CD14-positive monocyte (primary cell): ENCODE results near the gene C19orf12. TPM values are rescaled to one million over a fixed set of nuclear protein-coding genes. Genes with fewer than 3 reads are reported as not detected.

Source experiments
- DNase-seq, 3 donors: peaks; one replicate each; pipeline ENCODE4 v3.0.0-alpha.2; 2011 to 2022
- H2AFZ ChIP-seq: 2 replicates; pipeline ENCODE4 v1.6.0; 2012; ENCODE audit warnings: mild to moderate bottlenecking, low read depth, low read length, inconsistent platforms; ENCODE audit not compliant: insufficient read depth, poor library complexity, severe bottlenecking
- H3K27ac ChIP-seq, 2 donors: 1 replicate in 1 of 2; 2 replicates in 1 of 2; pipeline ENCODE4 v1.5.1; 2012 to 2013; ENCODE audit warnings: low read length in 2 of 2, control low read depth in 1 of 2, inconsistent platforms in 1 of 2, low read depth in 1 of 2, mild to moderate bottlenecking in 1 of 2
- H3K27me3 ChIP-seq, 2 donors: one replicate each; pipeline versions ENCODE4 v1.6.0 to v1.6.1; 2011 to 2013; ENCODE audit warnings: low read length in 2 of 2; ENCODE audit not compliant: control insufficient read depth in 2 of 2, insufficient read depth in 2 of 2
- H3K36me3 ChIP-seq, 2 donors: replicated peaks in 1 of 2; 1 replicate in 1 of 2; 2 replicates in 1 of 2; pipeline versions ENCODE4 v1.5.1 to v1.6.1; 2012 to 2013; ENCODE audit warnings: low read length in 2 of 2, control low read depth in 1 of 2, inconsistent platforms in 1 of 2, mild to moderate bottlenecking in 1 of 2; ENCODE audit not compliant: insufficient read depth in 2 of 2, control insufficient read depth in 1 of 2
- H3K4me1 ChIP-seq, 2 donors: 1 replicate in 1 of 2; 2 replicates in 1 of 2; pipeline versions ENCODE4 v1.5.1 to v1.6.1; 2012 to 2013; ENCODE audit warnings: low read length in 2 of 2, control low read depth in 1 of 2, inconsistent platforms in 1 of 2, mild to moderate bottlenecking in 1 of 2, moderate library complexity in 1 of 2; ENCODE audit not compliant: insufficient read depth in 2 of 2, control insufficient read depth in 1 of 2
- H3K4me2 ChIP-seq: replicated peaks from 2 replicates; pipeline ENCODE3; 2012; ENCODE audit warnings: low read length, moderate library complexity, mild to moderate bottlenecking; ENCODE audit not compliant: poor library complexity, severe bottlenecking; ENCODE audit errors: extremely low read depth
- H3K4me3 ChIP-seq, 3 experiments: fragments of 200-600 bp in 1 of 3; sonication (generic) in 1 of 3; replicated peaks in 1 of 3; 1 replicate in 2 of 3; 2 replicates in 1 of 3; pipeline ENCODE4 v1.5.1; 2011 to 2013; ENCODE audit warnings: low read length in 3 of 3, mild to moderate bottlenecking in 3 of 3, control low read depth in 2 of 3, low read depth in 2 of 3, inconsistent platforms in 1 of 3, moderate library complexity in 1 of 3
- H3K79me2 ChIP-seq: 2 replicates; pipeline ENCODE4 v1.6.0; 2012; ENCODE audit warnings: mild to moderate bottlenecking, control low read depth, inconsistent platforms, low read length, moderate library complexity; ENCODE audit not compliant: insufficient read depth
- H3K9ac ChIP-seq: 2 replicates; pipeline ENCODE4 v1.6.0; 2017; ENCODE audit warnings: low read length, mild to moderate bottlenecking; ENCODE audit not compliant: insufficient read depth, poor library complexity, severe bottlenecking
- H3K9me3 ChIP-seq, 2 donors: replicated peaks in 1 of 2; 1 replicate in 1 of 2; 2 replicates in 1 of 2; pipeline versions ENCODE4 v1.5.1 to v1.6.1; 2012 to 2013; ENCODE audit warnings: low read length in 2 of 2, control low read depth in 1 of 2; ENCODE audit not compliant: control insufficient read depth in 1 of 2, insufficient read depth in 1 of 2
- H4K20me1 ChIP-seq: 2 replicates; pipeline ENCODE4 v1.6.0; 2012; ENCODE audit warnings: mild to moderate bottlenecking, low read length, control low read depth, moderate library complexity; ENCODE audit not compliant: insufficient read depth
- H3K27ac Mint-ChIP-seq, 7 donors: one replicate each; pipeline ENCODE4 v1.8.0; 2020; ENCODE audit warnings: mild to moderate bottlenecking in 7 of 7, mixed read lengths in 7 of 7, moderate library complexity in 6 of 7, inconsistent platforms in 2 of 7
- H3K27me3 Mint-ChIP-seq, 3 donors: one replicate each; pipeline ENCODE4 v1.8.0; 2021 to 2022; ENCODE audit warnings: low read depth in 3 of 3, mild to moderate bottlenecking in 3 of 3, mixed read lengths in 3 of 3, moderate library complexity in 3 of 3, inconsistent platforms in 1 of 3
- H3K36me3 Mint-ChIP-seq, 2 donors: one replicate each; pipeline ENCODE4 v1.8.0; 2020; ENCODE audit warnings: mixed read lengths in 2 of 2, inconsistent platforms in 1 of 2, mild to moderate bottlenecking in 1 of 2
- H3K4me1 Mint-ChIP-seq: one replicate; pipeline ENCODE4 v1.8.0; 2020; ENCODE audit warnings: mild to moderate bottlenecking, mixed read lengths
- H3K4me3 Mint-ChIP-seq, 2 donors: one replicate each; pipeline ENCODE4 v1.8.0; 2020; ENCODE audit warnings: mild to moderate bottlenecking in 2 of 2, mixed read lengths in 2 of 2, moderate library complexity in 1 of 2
- H3K9me3 Mint-ChIP-seq, 7 donors: one replicate each; pipeline ENCODE4 v1.8.0; 2020 to 2022; ENCODE audit warnings: mixed read lengths in 7 of 7, mild to moderate bottlenecking in 6 of 7, moderate library complexity in 6 of 7, inconsistent platforms in 2 of 7
- WGBS: methylation state at CpG from one replicate; pipeline ENCODE4 v1.1.5; 2013; ENCODE audit warnings: missing lambda C conversion rate; ENCODE audit not compliant: insufficient coverage; 5-methylcytosine and 5-hydroxymethylcytosine counted together
- intact Hi-C, 2 donors: fragments of 100-400 bp; cut with micrococcal nuclease; formaldehyde crosslinking; loops; one replicate each; pipeline versions ENCODE4 v1.15.0 to v1.15.1; 2023
- polyA plus RNA-seq, 3 donors: library from polyadenylated mRNA; depleted of rRNA in 1 of 3; unstranded in 2 of 3; stranded (reverse) in 1 of 3; fragments of 300-500 nt in 2 of 3; fragments of >200 nt in 1 of 3; fragmentation: Illumina TruSeq in 2 of 3; gene quantifications; 1 replicate in 2 of 3; 2 replicates in 1 of 3; pipeline ENCODE4 v1.2.3, GENCODE V29; 2012 to 2021
- TF ChIP-seq, protein P1 (sequence below): fragments of 200-600 bp; IDR thresholded peaks from one replicate; pipeline ENCODE4 v1.8.0; 2022; ENCODE audit warnings: antibody characterized with exemption, mild to moderate bottlenecking

C19orf12 gene
- polyA plus RNA-seq, 3 donors: 6.0 to 8.0 (median 6.8) TPM

DNA sequence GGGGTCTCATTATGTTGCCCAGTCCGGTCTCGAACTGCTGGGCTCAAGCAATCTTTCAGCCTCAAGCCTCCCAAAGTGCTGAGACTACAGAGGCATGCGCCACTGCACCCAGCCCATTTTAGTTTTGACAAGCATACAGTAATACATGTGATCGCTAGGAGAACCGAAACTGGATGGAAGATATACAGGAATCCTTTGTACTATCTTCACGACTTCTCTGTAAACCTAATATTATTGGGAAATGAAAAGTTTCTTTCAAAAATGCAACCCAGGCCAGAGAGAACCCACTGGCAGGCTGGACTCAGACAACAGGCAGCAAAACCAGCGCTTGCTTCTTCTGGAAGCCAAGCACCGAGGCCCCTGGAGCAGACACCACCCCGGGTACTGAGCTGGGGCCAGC lies 9.4 kb downstream of the C19orf12 start:
- TF ChIP-seq, protein P1, sequence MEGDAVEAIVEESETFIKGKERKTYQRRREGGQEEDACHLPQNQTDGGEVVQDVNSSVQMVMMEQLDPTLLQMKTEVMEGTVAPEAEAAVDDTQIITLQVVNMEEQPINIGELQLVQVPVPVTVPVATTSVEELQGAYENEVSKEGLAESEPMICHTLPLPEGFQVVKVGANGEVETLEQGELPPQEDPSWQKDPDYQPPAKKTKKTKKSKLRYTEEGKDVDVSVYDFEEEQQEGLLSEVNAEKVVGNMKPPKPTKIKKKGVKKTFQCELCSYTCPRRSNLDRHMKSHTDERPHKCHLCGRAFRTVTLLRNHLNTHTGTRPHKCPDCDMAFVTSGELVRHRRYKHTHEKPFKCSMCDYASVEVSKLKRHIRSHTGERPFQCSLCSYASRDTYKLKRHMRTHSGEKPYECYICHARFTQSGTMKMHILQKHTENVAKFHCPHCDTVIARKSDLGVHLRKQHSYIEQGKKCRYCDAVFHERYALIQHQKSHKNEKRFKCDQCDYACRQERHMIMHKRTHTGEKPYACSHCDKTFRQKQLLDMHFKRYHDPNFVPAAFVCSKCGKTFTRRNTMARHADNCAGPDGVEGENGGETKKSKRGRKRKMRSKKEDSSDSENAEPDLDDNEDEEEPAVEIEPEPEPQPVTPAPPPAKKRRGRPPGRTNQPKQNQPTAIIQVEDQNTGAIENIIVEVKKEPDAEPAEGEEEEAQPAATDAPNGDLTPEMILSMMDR: no peak
- peaks cover 5% of the 10 kb centered on the region for H3K79me2 ChIP-seq
- Mint-ChIP-seq H3K4me1 (peaks cover 2% of the 10 kb centered on the region), H3K27me3 (no peaks in the 10 kb centered on the region), H3K36me3 (peaks cover 41 to 65% of the 10 kb centered on the region in 2 donors), H3K27ac (peak overlapping the region in 1 of 7 donors; percentile 80), H3K9me3 (no peaks in the 10 kb centered on the region), H3K4me3 (no peak overlapping the region)
- no peak overlapping the region for H3K27ac ChIP-seq
- H4K20me1 ChIP-seq: peaks cover 11% of the 10 kb centered on the region
- 94% methylated on average over 6 of the region's 9 CpGs for WGBS
- intact Hi-C loops: no loop called here
- no peak overlapping the region for H3K4me2 ChIP-seq
- no peak overlapping the region for H3K9ac ChIP-seq
- no peak overlapping the region for H3K4me3 ChIP-seq
- H3K27me3 ChIP-seq: no peaks in the 10 kb centered on the region
- H2AFZ ChIP-seq: no peak overlapping the region
- peaks cover 35 to 68% of the 10 kb centered on the region in 2 donors for H3K36me3 ChIP-seq
- no peaks in the 10 kb centered on the region for H3K9me3 ChIP-seq
- no peak for DNase-seq
- no peaks in the 10 kb centered on the region for H3K4me1 ChIP-seq

DNA sequence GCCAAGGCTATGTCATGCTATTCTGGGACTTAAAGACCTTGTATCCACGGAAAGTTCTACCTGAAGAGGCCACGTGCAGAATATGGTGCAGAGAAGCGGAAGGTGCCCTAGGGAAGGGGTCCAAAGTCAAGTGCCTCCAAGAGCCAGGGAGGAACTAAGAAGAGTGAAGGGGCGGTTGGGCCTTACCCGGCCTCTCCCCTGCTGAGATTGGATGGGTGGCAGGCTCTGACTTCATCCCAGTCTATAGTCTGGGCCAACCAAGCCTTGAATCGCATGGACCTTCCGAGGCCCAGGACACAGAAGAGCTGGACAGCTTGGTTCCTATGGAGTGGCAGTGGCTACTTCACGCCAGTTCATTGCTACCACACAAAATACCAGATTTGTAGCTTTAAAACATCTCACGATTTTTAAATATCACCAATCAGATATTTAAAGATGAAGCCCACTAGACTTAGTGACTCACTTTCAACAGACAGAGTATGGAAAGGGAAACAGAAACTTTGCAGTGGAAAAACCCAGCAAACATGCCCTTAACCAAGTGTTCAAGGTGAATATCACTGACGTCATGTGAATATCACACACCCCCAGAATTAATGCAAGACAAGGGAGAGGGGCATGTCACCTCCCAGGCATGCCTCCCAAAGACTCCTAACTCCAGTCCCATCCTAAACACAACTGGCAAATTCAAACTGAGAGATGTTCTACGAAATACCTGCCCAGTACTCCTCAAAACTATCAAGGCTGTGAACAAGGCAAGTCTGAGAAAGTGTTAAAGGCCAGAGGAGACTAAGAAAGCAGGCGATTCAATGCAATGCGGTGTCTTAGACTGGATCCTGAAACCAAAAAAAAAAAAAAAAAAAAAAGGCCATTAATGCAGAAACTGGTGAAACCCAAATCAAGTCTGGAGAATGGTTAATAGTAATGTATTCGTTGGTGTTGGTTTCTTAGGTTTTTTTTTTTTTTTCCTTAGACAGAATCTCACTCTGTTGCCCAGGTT lies 10.2 kb downstream of the C19orf12 start:
- Mint-ChIP-seq H3K36me3 (peaks cover 41 to 65% of the 10 kb centered on the region in 2 donors), H3K27ac (no peak overlapping the region), H3K9me3 (no peaks in the 10 kb centered on the region), H3K4me3 (no peak overlapping the region), H3K27me3 (no peaks in the 10 kb centered on the region), H3K4me1 (peaks cover 2% of the 10 kb centered on the region)
- Histone ChIP-seq H3K79me2 (peaks cover 3% of the 10 kb centered on the region), H3K9me3 (no peaks in the 10 kb centered on the region), H3K27ac (no peak overlapping the region), H3K4me2 (no peak overlapping the region), H4K20me1 (peaks cover 11% of the 10 kb centered on the region), H3K36me3 (peaks cover 35 to 68% of the 10 kb centered on the region in 2 donors), H3K9ac (no peak overlapping the region), H3K27me3 (no peaks in the 10 kb centered on the region), H3K4me1 (no peaks in the 10 kb centered on the region), H2AFZ (no peak overlapping the region), H3K4me3 (no peak overlapping the region)
- intact Hi-C loops: no loop called here
- DNase-seq: no peak
- TF ChIP-seq, protein P1: no peak
- WGBS: 94% methylated on average over 9 of the region's 14 CpGs
